C4-2B (cell line): Measurements from ENCODE around the gene MCF2L2.

ENCODE experiments used
- H3K27ac ChIP-seq: fragments of 450-650 bp; 2 replicates; pipeline ENCODE4 v1.5.1; 2017
- CTCF ChIP-seq: fragments of 450-650 bp; conservative IDR thresholded peaks from 2 replicates; pipeline ENCODE4 v1.5.1; 2017; ENCODE audit warnings: mild to moderate bottlenecking
- ZFX ChIP-seq: fragments of 450-650 bp; IDR thresholded peaks from 2 replicates; pipeline ENCODE4 v1.6.1; 2017

MCF2L2 gene

GRCh38 chr3:183330881-183331280 is 97.5 kb downstream of the MCF2L2 start:
- H3K27ac ChIP-seq = no peak overlapping the region
- TF ChIP-seq CTCF (no peak), ZFX (no peak)

- TF ChIP-seq CTCF (no peak), ZFX (no peak)
- no peak overlapping the region for H3K27ac ChIP-seq
Observed at GRCh38 chr3:183329543-183329942, 98.9 kb downstream of the MCF2L2 start.

GRCh38 chr3:183328823-183329222 is 99.6 kb downstream of the MCF2L2 start:
- H3K27ac ChIP-seq = no peak overlapping the region
- no peak for TF ChIP-seq CTCF
- TF ChIP-seq ZFX = no peak

- H3K27ac ChIP-seq = no peak overlapping the region
- no peak for TF ChIP-seq CTCF
- TF ChIP-seq ZFX = no peak
Observed at GRCh38 chr3:183328164-183328563, 100.3 kb downstream of the MCF2L2 start.

- no peak overlapping the region for H3K27ac ChIP-seq
- TF ChIP-seq CTCF (no peak), ZFX (no peak)
Observed at GRCh38 chr3:183327343-183327742, 101.1 kb downstream of the MCF2L2 start.

GRCh38 chr3:183324083-183324482 is 104.3 kb downstream of the MCF2L2 start:
- no peak overlapping the region for H3K27ac ChIP-seq

GRCh38 chr3:183319371-183319770 is 109.0 kb downstream of the MCF2L2 start:
- H3K27ac ChIP-seq = no peak overlapping the region
- TF ChIP-seq CTCF (no peak), ZFX (no peak)

More at GRCh38 chr3:183324083-183324482, 104.3 kb downstream of the MCF2L2 start:
- no peak for TF ChIP-seq CTCF
- TF ChIP-seq ZFX = no peak
